Activated B cell treated with CpG ODN at 0.5 μM for 24 hours (primary cell): Measurements from ENCODE around the gene TMEM242. TPM values are rescaled to one million over a fixed set of nuclear protein-coding genes. Genes with fewer than 3 reads are reported as not detected.

Source experiments
- ATAC-seq: fragments of 200-7000 bp; cut with Tn5 transposase; one replicate; pipeline ENCODE4 v1.10.0; 2021; ENCODE audit warnings: low read depth, mild to moderate bottlenecking, moderate library complexity
- CTCF ChIA-PET: fragments of 350-600 bp; sonication (Branson Sonifier 250); formaldehyde crosslinking; loops from one replicate; lab custom pipeline; 2021; ENCODE audit warnings: antibody characterized with exemption; lab: Charles Lee
- POLR2A ChIA-PET: fragments of 350-600 bp; sonication (Branson Sonifier 250); formaldehyde crosslinking; loops from one replicate; lab custom pipeline; 2021; ENCODE audit warnings: antibody characterized with exemption; lab: Charles Lee
- DNase-seq: peaks from one replicate; pipeline ENCODE4 v3.0.0; 2022
- H3K27ac Mint-ChIP-seq: one replicate; pipeline ENCODE4 v1.8.0; 2020; ENCODE audit warnings: mixed read lengths
- H3K27me3 Mint-ChIP-seq: one replicate; pipeline ENCODE4 v1.8.0; 2021; ENCODE audit warnings: mixed read lengths
- H3K36me3 Mint-ChIP-seq: one replicate; pipeline ENCODE4 v1.8.0; 2021; ENCODE audit warnings: low read depth, mixed read lengths
- H3K4me1 Mint-ChIP-seq: one replicate; pipeline ENCODE4 v1.8.0; 2021; ENCODE audit warnings: mixed read lengths
- H3K4me3 Mint-ChIP-seq: one replicate; pipeline ENCODE4 v1.8.0; 2020; ENCODE audit warnings: mild to moderate bottlenecking, mixed read lengths
- H3K9me3 Mint-ChIP-seq: one replicate; pipeline ENCODE4 v1.8.0; 2020; ENCODE audit warnings: mixed read lengths
- CTCF ChIP-seq: fragments of 200-600 bp; IDR thresholded peaks from one replicate; pipeline ENCODE4 v1.8.0; 2022; ENCODE audit warnings: antibody characterized with exemption, mild to moderate bottlenecking
- intact Hi-C: fragments of 100-400 bp; cut with micrococcal nuclease; formaldehyde crosslinking; loops from one replicate; pipeline ENCODE4 v1.15.1; 2024
- total RNA-seq: library from RNA; stranded (reverse); gene quantifications from 2 replicates; pipeline ENCODE4 v1.2.3, GENCODE V29; 2022

TMEM242 gene
- total RNA-seq, 1 donor from 2014 or later, result 17.6 TPM

DNA sequence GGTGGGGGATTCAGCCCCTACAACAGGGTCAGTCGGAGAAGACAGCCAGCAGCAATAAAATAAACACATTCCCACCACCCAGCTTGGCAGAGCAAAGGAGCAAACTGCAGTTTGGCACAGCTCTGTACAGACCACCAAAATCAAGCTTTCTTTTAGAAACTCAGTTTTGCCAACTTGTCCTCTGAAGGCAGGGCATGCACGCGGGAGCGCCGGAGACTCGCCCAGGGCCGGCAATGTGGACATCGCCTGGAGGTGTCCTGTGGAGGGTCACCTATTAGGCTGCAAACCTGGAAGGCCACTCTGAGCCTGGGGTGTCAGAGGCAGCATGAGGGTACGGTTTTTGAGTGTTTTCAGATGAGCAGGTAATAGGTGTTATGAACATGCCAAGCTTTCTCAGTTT, 34.7 kb downstream of the TMEM242 start:
- no peaks in the 10 kb centered on the region for H3K4me1 Mint-ChIP-seq
- ChIA-PET CTCF (no interaction called here), POLR2A (no interaction called here)
- no peak for ATAC-seq
- no peak overlapping the region for H3K27ac Mint-ChIP-seq
- H3K9me3 Mint-ChIP-seq, result no peaks in the 10 kb centered on the region
- no peaks in the 10 kb centered on the region for H3K27me3 Mint-ChIP-seq
- H3K36me3 Mint-ChIP-seq, result peaks cover 32% of the 10 kb centered on the region
- DNase-seq, result no peak
- intact Hi-C loops, result no loop called here
- H3K4me3 Mint-ChIP-seq, result no peak overlapping the region
- TF ChIP-seq CTCF, result no peak

DNA sequence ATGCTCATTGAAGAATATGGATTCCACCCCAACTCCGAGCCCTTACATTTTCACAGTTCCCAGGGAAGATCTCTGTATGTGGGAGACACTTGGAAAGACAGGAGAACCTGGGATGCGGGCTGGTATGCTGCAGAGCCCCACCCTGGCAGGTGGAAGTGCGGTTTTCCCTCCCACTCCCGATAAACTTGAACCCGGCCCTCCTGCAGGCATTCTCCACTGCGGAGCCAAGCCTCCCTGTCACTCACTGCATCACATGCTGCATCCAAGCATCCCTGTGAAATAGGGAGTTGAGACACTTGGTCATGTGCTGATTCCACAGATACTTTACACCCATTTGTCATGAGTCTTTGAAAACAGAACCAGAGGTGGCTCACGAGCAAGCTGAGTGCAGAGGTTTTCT, 35.4 kb downstream of the TMEM242 start:
- no peak overlapping the region for H3K4me3 Mint-ChIP-seq
- POLR2A ChIA-PET, result interaction anchor here (0.6 kb wide), 1 partner anchor 1460 kb away, joined by 4 read pairs; no protein-coding TSS in a partner anchor
- H3K36me3 Mint-ChIP-seq, result peaks cover 32% of the 10 kb centered on the region
- ATAC-seq, result no peak
- no peak for TF ChIP-seq CTCF
- intact Hi-C loops, result no loop called here
- no peaks in the 10 kb centered on the region for H3K27me3 Mint-ChIP-seq
- H3K27ac Mint-ChIP-seq, result no peak overlapping the region
- no peak for DNase-seq
- CTCF ChIA-PET, result no interaction called here
- no peaks in the 10 kb centered on the region for H3K4me1 Mint-ChIP-seq
- no peaks in the 10 kb centered on the region for H3K9me3 Mint-ChIP-seq

- CTCF ChIA-PET, result no interaction called here
- no peaks in the 10 kb centered on the region for H3K27me3 Mint-ChIP-seq
- no peak for TF ChIP-seq CTCF
- no peaks in the 10 kb centered on the region for H3K4me1 Mint-ChIP-seq
- intact Hi-C loops, result no loop called here
- H3K36me3 Mint-ChIP-seq, result peaks cover 28% of the 10 kb centered on the region
- no peaks in the 10 kb centered on the region for H3K9me3 Mint-ChIP-seq
- H3K27ac Mint-ChIP-seq, result no peak overlapping the region
- POLR2A ChIA-PET, result interaction anchor here (0.6 kb wide), 1 partner anchor 1460 kb away, joined by 4 read pairs; no protein-coding TSS in a partner anchor
- H3K4me3 Mint-ChIP-seq, result no peak overlapping the region
- ATAC-seq (no peak), DNase-seq (no peak)
Observed at GRCh38 chr6:157287247-157287850, 36.0 kb downstream of the TMEM242 start.

- intact Hi-C loops, result no loop called here
- Mint-ChIP-seq H3K36me3 (peaks cover 15% of the 10 kb centered on the region), H3K4me1 (peaks cover 3% of the 10 kb centered on the region), H3K27ac (no peak overlapping the region), H3K4me3 (no peak overlapping the region), H3K9me3 (no peaks in the 10 kb centered on the region), H3K27me3 (no peaks in the 10 kb centered on the region)
- no peak for TF ChIP-seq CTCF
- ChIA-PET CTCF (no interaction called here), POLR2A (no interaction called here)
- DNase-seq (no peak), ATAC-seq (no peak)
Observed at GRCh38 chr6:157285422-157285779, 37.9 kb downstream of the TMEM242 start.

- DNase-seq, result no peak
Observed at GRCh38 chr6:157284738-157285421, 38.4 kb downstream of the TMEM242 start.

More at GRCh38 chr6:157284738-157285421, 38.4 kb downstream of the TMEM242 start:
- Mint-ChIP-seq H3K36me3 (peaks cover 10% of the 10 kb centered on the region), H3K4me1 (peaks cover 3% of the 10 kb centered on the region), H3K9me3 (no peaks in the 10 kb centered on the region), H3K27ac (no peak overlapping the region), H3K27me3 (no peaks in the 10 kb centered on the region), H3K4me3 (no peak overlapping the region)
- ChIA-PET POLR2A (no interaction called here), CTCF (no interaction called here)
- ATAC-seq, result no peak
- no peak for TF ChIP-seq CTCF
- intact Hi-C loops, result no loop called here
